GM12801 (cell line): ENCODE measurements around the gene TCEA2.

ENCODE experiments used
- TF ChIP-seq, protein P1 (sequence below): IDR thresholded peaks from one replicate; pipeline ENCODE4 v1.5.1; 2011; ENCODE audit warnings: control low read depth; ENCODE audit not compliant: insufficient read length; ENCODE audit errors: extremely low read depth

The TCEA2 gene

DNA sequence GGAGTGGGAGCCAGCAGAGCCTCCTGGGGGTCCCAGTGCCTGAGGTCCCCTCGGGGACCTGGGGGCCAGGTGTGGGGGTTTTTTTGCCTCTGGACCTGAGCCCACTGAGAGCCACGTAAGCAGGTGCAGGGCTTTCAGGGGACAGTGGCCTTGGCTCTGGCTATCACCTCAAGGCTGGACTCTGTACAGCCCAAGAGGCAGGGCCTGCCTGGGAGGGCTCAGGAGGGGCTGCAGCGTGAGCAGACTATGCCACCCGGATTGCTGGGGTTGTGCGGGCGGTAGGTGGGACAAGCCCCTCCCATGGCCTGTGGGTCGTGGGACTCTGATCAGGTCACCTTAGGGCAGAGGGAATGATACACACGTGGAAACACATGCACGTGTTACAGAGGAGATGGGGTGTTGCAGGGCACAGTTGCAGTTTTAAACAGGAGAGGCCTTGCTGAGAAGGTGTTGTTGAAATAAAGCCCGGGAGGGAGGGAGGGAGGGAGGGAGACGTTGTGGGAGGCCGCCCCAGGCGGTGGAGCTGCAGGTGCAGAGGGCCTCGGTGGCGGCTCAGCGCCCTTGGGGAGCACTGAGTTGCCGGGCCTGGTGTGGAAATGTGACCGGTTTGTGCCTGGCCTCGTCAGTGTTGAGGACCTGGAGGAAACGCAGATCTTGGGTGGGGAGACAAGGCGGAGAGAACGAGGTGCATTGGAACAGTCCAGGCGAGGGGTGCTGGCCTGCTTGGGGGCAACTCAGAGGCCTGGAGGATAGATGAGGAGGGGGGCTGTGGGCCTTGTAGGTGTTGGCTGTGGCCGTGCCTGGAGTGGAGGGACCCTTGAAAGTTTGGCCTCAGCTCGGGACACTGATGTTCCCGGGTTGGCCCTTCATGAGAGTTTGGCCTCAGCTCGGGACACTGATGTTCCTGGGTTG, 2.3 kb downstream of the TCEA2 start:
- TF ChIP-seq, protein P1, sequence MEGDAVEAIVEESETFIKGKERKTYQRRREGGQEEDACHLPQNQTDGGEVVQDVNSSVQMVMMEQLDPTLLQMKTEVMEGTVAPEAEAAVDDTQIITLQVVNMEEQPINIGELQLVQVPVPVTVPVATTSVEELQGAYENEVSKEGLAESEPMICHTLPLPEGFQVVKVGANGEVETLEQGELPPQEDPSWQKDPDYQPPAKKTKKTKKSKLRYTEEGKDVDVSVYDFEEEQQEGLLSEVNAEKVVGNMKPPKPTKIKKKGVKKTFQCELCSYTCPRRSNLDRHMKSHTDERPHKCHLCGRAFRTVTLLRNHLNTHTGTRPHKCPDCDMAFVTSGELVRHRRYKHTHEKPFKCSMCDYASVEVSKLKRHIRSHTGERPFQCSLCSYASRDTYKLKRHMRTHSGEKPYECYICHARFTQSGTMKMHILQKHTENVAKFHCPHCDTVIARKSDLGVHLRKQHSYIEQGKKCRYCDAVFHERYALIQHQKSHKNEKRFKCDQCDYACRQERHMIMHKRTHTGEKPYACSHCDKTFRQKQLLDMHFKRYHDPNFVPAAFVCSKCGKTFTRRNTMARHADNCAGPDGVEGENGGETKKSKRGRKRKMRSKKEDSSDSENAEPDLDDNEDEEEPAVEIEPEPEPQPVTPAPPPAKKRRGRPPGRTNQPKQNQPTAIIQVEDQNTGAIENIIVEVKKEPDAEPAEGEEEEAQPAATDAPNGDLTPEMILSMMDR = no peak

DNA sequence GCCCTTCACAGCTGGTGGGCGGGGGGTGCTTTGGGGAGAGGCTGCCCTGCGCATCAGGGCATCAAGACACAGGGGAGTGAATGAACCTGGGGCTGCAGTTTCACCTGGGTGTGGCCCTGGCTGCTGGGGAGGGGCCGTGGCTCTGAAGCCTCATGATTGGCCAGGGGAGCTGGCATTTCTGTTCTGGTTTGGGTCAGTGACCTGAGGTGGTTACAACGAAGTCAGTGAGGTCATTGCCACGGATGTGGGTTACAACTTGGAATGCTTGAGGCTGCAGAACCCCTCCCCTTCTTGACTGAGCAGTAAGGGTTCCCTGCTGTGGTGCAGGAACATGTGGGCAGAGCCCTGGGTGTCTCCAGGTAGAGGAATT, 3.0 kb downstream of the TCEA2 start:
- TF ChIP-seq, protein P1 = no peak

DNA sequence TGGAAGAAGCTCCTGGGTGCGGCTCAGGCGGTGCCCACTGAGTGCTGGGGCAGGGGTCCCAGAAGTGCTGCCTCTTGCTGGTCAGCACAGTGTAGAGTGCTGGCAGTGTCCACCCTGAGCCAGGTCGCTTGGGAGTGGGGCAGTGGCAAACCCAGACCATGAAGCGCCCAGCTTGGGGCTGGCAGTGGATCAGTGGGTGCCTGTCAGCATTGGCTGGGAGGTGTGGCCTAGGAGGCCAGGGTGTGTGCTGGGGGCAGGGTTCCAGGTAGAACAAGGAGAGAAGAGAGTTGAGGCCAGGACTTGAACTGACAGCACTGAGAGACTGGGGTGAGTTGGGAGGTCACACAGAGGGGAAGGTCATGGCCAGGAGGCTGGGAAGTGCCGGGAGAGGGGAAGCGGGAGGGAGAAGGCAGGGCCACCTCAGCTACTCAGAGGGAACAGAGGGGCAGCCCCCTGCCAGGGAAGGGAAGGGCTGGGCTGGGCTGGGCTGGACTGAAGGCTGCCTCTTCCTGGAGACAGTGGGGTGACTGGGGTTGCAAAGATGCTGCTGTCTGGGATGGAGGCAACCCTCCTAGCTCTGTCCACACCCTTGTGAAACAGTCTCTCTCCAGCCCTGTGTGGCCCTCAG, 4.1 kb downstream of the TCEA2 start:
- TF ChIP-seq, protein P1 = no peak

DNA sequence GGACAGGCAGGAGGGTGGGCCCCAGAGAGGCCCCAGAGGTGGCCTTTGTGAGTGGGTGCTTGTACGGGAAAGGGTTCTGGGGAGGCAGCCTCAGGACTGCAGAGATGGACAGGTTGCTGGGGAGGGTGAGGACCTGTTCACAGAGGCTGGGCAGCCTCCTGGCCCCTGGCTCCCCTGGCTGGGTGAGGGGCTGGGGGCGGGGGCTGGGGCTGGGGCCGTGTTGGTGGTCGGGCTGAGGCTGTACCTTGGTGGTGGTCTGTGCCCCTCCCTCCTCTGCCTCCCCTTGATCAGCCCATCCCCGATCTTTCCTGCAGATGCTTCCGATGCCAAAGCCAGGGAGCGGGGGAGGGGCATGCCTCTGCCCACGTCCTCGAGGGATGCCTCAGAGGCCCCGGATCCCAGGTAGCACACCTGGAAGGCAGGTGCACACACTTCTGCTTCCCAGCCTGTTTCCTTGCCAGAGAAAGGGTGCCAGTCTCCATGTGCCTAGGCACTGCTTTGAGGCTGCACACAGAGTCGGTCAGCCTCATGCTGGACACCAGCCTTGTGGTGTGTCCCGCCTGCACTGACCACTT, 4.8 kb downstream of the TCEA2 start:
- TF ChIP-seq, protein P1 = no peak

DNA sequence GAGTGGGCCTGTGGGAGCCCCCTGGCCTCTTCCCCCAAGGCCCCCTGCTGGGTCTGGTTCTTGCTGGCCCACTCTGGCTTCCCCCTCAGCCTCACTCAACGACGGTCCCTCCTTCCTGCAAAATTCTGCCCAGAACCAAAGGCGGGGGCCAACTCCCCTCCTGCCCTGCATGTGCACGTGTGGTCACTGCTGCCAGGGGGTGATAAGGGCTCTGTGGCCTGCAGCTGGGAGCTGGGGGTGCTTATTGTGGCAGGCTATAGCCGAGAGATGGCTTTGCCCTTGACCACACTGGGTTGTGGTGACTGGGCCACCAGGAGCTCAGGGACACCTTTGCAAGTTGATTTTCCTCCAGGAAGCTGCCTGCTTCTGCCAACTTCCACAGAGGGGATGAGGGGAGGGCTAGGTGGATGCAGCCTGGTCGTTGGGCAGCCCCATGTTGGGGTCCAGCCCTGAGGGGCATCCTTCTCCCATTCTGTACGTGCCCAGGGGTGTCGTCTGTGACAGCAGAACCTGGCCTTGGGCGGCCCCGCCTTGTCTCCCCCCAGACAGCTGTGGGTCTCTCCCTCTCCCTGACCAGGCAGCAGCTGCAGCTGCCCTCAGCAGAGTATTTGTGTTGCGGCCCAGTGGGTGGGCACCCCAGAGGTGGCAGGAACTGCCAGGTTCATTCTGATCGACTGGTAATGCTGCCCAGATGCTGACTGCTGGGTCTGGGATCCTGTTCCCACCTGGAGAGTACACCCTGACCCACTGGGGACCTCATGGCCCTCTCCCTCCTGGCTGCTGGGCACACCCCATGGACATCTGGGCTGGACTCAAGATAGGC, 5.6 kb downstream of the TCEA2 start:
- TF ChIP-seq, protein P1 = no peak

DNA sequence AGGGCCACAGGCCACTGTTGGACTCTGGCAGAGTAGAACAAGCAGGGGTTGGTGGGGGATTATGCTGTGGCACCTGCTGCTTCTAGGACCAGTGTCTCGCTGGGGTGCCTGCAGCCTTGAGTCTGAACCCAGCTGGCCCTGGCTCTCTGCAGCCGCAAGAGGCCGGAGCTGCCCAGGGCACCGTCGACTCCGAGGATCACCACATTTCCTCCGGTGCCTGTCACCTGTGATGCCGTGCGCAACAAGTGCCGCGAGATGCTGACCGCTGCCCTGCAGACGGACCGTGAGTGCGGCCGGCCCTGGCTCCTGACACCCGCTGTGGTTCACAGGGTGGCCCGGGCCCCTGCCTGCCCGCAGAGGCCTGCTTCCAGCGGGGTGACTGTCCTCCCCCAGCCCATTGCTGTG, 6.2 kb downstream of the TCEA2 start:
- TF ChIP-seq, protein P1 = no peak
